GM21619 (cell line): ENCODE measurements around the gene HLA-DPA1.

Experiments
- ATAC-seq: cut with Tn5 transposase; IDR thresholded peaks from one replicate; pipeline ENCODE4 v1.9.1; 2021; ENCODE audit not compliant: unreplicated experiment

Gene HLA-DPA1

DNA sequence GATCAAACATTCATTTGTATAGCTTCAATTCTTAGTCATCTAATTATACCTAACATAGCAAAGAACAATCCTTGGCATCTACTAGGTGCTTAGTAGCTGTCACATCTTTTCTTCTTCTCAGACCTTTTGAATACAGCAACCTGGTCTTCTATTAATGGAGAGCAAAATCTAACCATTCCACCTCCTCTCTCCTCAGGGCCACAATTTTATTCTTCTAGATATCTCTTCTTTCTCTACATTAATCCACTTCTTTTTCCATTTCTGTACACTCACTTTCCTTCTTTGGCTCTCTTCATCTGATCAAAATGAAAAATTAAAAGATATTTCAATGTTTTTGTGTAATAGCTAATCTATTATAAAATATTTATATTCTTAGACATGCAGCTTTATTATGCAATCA lies 55.0 kb downstream of the HLA-DPA1 start:
- ATAC-seq: no peak

DNA sequence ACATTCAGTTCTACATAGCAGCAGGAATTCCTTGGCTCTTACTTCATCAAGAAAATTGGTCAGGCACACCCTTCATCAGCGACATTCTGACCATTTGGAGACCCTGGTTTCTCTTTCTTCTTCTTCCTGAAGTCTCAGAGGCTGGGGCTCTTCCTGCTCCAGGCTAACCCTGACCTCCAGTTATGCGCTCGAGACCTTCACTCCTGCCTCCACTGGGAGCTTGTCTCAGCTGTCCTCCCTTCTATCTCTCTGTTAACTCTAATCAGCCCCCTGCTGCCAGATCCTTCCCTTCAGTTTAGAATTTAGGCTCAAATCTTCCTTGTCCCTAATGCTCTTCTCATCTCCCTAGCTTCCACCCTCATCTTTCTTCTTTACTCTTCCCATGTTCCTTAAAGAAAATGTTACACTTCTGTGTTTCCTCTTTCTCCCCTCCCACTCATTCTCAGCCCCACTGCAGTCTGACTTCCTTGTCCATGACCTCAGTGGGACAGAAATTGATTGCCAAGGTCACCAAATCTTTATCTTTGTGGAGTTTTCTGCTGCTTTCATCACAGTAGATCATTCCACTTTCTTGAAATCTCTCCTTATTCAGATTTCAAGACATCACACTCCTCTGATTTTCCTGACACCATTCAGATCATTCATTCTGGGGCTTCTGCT lies 55.6 kb downstream of the HLA-DPA1 start:
- no peak for ATAC-seq

DNA sequence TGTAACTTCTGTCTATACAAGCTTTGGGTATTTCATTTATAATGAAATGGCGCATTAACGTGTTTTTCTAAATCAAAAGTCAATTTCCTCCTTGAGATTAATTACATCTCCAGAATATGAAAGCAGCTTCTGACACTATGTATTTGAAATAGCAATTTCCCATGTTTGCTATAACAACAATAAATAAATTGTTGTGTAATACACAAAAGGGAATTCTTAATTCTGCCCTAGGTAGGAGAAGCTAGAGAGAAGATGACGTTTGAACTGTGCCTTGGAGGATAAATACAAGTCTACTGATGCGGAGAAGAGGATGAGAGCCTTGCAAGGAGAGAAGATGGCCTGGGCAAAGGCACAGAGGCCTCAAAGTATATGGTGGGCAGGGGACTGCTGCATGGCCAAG lies 56.4 kb downstream of the HLA-DPA1 start:
- no peak for ATAC-seq

DNA sequence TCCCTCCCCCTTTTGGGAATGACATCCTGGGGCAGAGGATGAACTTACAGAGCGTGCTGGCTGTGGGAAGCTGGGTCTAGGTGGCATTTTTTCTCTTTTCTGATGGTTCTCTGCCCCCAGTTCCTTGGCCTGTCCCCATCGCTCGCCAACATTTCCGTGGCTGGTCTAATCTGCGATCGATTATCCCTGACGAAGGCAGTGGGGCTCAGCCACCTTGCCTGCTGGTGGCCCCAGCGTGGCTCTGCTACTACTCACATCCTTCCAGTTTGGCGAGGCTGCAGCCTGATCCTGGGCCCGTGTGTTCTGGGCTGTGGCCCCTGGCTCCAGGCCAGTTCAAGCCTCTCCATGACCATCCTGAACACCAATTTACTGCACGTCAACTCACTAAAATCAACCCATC lies 57.7 kb downstream of the HLA-DPA1 start:
- ATAC-seq: no peak

DNA sequence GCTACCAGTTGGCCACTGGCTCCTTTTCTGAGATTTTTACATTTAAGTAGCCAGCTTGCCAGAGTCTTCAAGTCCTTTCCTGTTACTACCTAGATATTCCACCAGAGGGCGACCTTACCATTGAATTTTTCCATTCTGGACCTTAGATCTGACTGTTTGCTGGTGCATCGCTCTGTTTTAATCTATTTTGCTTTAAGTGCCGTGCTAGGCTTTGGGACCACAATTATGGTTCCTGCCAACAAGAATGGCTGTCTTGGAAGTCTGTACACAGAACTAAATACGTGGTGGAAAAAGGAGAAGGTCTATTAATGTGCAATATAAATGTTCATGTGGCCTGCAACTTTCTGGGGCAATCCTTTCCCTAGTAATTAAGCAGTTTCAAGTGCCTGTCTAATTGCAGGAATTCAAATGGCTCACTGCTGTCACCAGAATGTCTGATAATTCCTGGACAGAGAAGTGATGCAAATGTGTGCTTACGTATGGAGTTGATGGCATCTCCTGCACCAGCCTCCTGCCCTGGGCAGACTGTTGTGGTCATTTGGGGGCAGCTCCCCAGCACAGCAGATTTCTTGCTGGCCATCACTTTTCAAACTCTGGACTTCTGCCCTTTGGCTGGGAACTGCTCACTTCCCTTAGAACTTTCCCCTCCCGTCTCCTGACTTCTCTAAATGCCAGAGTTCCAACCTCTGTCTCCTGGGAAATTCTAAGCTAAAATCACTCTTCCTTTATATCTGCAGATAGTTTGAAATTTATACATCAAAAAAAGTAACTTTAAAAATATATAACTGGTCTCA lies 58.4 kb downstream of the HLA-DPA1 start:
- no peak for ATAC-seq
